HUES64 (cell line): Measurements from ENCODE around the gene KANSL3.
"Not testable (repeated sequence)": the region's sequence is repeated elsewhere in the genome, so short reads cannot be mapped to it uniquely, and the experiment has no call there.

ENCODE experiments used
- H3K27ac ChIP-seq: 2 replicates; pipeline ENCODE4 v1.7.0; 2013; ENCODE audit warnings: low read depth, low read length, inconsistent platforms
- H3K27me3 ChIP-seq: 2 replicates; pipeline ENCODE4 v1.6.1; 2013; ENCODE audit warnings: mild to moderate bottlenecking, low read length; ENCODE audit not compliant: insufficient read depth
- H3K36me3 ChIP-seq: 2 replicates; pipeline ENCODE4 v1.6.1; 2013; ENCODE audit warnings: mild to moderate bottlenecking, low read length; ENCODE audit not compliant: insufficient read depth
- H3K4me1 ChIP-seq: 2 replicates; pipeline ENCODE4 v1.6.1; 2013; ENCODE audit warnings: mild to moderate bottlenecking, low read length, moderate library complexity; ENCODE audit not compliant: insufficient read depth
- H3K4me3 ChIP-seq: 2 replicates; pipeline ENCODE4 v1.5.1; 2013; ENCODE audit warnings: mild to moderate bottlenecking, low read length, moderate library complexity
- H3K9ac ChIP-seq: 2 replicates; pipeline ENCODE4 v1.6.1; 2013; ENCODE audit warnings: mild to moderate bottlenecking, low read depth, low read length
- H3K9me3 ChIP-seq: 2 replicates; pipeline ENCODE4 v1.6.1; 2013; ENCODE audit warnings: low read depth, low read length; ENCODE audit not compliant: insufficient read depth
- WGBS: fragments of 150-250, 120-280 bp; methylation state at CpG from one replicate; pipeline ENCODE4 v1.1.7; 2013; ENCODE audit warnings: missing lambda C conversion rate; 5-methylcytosine and 5-hydroxymethylcytosine counted together

KANSL3 gene

DNA sequence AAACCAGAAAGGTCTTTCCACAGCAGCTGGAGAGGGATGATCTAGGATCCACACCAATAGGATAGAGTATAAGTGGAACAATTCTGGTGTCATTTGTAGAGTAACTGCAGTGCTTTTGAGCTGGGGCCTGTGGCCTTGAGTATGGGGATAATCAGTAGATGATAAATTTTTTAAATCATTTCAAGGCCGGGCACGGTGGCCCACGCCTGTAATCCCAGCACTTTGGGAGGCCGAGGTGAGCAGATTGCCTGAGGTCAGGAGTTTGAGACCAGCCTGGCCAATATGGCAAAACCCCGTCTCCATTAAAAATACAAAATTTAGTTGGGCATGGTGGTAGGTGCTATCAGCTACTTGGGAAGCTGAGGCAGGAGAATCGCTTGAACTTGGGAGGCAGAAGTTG is 80.7 kb downstream of the KANSL3 start:
- not testable (repeated sequence) for H3K36me3 ChIP-seq, H3K4me3 ChIP-seq, H3K27me3 ChIP-seq, H3K27ac ChIP-seq, H3K9ac ChIP-seq, H3K4me1 ChIP-seq, H3K9me3 ChIP-seq
- WGBS, result 94% methylated on average over 6 of the region's 6 CpGs

DNA sequence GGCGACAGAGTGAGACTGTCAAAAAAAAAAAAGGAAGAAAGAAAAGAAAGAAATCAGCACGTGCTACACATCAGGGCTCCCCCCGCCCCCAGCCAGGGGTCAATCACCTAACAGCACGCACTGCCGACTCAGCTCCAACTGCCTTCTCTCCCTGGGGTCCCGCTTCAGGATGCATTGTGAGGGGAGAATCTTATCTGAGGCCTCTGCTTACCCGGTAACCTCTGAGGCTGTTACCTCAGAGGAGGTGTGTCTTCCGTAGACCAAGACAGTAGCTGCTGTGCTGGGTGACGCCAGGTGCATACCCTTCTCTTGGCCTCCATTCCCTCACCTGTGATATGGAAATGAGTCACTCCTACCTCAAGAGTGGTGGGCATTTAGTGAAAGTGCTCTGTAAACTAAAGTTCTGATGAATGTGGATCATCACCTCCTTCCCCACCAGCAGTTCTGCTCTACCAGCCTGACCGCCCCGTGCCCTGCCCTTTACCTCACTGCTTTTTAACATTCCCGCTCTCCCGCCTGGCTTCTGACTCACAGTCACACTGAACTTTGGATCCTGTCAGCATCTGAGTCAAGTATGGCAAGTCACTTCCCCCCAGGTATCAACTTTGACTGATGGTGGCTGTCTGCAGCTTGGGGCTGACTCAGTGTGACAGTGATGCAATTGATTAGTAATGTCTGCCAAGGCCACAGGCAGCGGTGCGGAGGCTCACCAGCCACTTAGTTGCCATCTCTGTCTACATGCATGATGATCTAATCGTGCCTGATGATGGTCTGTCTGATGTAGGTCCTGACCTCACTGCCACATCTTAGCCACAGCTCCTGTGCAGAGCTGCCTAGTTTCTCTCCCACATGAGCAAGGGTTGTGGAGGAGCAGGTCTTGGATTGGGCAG is 81.4 kb downstream of the KANSL3 start:
- Histone ChIP-seq H3K36me3 (no peaks in the 10 kb centered on the region), H3K27ac (no peak overlapping the region), H3K4me3 (no peak overlapping the region), H3K9ac (no peak overlapping the region), H3K4me1 (peaks cover 2% of the 10 kb centered on the region; the same call in 1 of the 2 replicates), H3K9me3 (no peaks in the 10 kb centered on the region), H3K27me3 (no peaks in the 10 kb centered on the region)
- 78% methylated on average over 16 of the region's 16 CpGs for WGBS

DNA sequence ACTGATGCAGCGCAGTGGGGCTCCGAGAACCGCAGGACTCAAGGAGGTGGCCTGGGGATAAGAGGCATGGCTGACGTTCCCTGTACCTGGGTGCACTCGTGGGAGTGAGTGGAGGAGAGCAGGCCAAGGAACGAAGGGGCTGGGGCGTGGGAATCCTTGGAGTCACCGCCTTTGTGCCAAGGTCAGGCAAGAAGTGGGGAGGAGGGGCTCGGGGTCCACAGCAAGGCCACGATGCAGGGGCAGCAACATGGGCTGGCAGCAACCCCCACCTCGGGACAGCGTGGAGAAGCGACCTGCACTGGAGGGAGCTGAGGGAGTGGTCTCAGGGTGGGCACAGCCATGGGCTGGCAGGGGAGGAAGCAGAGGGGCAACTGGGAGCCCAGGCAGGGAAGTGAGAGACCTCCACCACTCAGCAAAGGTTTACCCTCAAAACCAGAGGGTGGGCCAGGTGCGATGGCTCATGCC is 82.9 kb downstream of the KANSL3 start:
- Histone ChIP-seq H3K9ac (no peak overlapping the region), H3K9me3 (no peaks in the 10 kb centered on the region), H3K36me3 (no peaks in the 10 kb centered on the region), H3K4me3 (no peak overlapping the region), H3K4me1 (peaks cover 2% of the 10 kb centered on the region; the same call in 1 of the 2 replicates), H3K27me3 (no peaks in the 10 kb centered on the region), H3K27ac (no peak overlapping the region)
- WGBS, result 91% methylated on average over 14 of the region's 14 CpGs

DNA sequence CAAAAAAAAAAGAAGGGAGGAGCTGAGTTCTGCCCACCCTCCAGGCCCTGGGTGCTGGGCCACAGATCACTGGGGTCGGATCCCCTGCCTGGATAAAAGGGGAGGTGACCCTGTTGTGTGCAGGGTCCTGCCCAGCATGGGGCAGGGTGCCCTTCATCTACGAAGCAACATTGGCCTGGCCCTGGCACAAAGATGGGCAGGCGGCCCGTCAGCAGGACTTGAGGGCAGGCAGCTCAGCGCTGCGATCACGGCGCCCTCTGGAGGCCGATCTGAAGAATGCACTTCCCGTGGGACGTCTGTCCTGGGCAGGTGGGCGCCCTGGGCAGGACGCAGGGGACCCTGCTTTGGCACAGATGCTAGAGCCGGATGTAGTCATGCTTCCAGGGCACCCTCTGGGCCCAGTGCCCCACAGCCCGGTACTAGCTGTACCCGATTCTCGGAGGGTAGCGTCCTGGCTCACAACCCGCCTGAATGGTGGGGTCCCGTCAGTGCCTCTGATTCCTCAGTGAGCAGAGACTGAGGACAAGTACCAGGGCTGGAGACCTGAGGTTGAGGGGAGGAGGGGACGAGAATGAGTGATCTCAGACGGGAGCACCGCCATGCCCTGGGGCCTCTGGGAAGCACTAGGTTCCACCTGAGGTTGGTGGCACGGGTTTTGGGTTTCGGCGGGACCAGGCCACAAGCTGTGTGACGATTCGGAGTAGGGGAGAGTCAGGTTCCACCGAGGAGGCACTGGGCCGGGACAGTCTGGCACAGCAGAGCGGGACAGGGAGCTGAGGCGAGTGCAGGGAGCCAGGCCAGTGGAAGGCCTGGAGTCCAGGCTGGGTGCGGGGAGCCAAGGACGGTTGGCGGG is 83.6 kb downstream of the KANSL3 start:
- peaks cover 2% of the 10 kb centered on the region; the same call in 1 of the 2 replicates for H3K4me1 ChIP-seq
- no peak overlapping the region for H3K27ac ChIP-seq
- no peaks in the 10 kb centered on the region for H3K36me3 ChIP-seq
- no peak overlapping the region for H3K4me3 ChIP-seq
- no peak overlapping the region for H3K9ac ChIP-seq
- 51% methylated on average over 35 of the region's 35 CpGs for WGBS
- H3K27me3 ChIP-seq, result no peaks in the 10 kb centered on the region
- no peaks in the 10 kb centered on the region for H3K9me3 ChIP-seq

- not testable (repeated sequence) for H3K36me3 ChIP-seq, H3K4me1 ChIP-seq, H3K27me3 ChIP-seq, H3K27ac ChIP-seq, H3K9me3 ChIP-seq, H3K9ac ChIP-seq, H3K4me3 ChIP-seq
- WGBS, result 74% methylated on average over 9 of the region's 9 CpGs
Measured at GRCh38 chr2:96553957-96554292, 84.2 kb downstream of the KANSL3 start.

DNA sequence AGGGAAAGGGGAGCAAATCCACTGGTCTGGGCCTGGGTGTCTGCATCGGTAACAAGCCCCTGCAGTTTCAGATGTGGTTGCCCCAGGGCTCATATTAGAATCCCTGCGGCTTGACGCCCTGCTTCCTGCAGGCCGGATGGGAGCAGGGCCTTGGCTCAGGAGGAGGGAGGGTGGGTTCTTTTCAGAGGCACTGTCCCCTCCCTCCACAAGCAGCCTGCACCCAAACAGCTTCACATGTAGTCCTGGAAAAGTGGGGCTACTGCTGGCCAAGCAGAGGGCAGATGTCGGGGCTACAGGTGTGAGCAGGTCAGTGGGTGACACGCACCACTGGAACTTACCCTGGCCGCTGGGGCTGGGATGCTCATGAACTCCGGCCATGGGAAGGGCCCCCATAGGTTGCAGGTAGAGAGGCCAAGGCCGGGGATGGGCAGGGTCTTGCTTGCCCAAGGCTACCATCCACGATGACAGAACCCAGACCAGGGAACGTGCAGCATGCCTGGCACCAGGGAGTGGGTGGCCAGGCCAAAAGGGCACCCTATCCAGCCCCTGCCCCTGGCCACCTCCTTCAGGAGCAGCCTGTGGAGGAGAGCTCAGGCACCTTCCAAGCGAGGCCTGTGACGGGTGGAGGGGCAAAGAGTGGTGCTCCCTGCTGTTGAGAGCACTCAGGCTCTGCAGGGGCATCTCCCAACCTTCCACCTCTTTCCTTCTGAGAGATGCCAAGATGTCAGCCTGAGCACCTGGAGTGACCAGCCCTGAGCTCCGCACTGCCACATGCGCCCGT is 84.7 kb downstream of the KANSL3 start:
- no peaks in the 10 kb centered on the region for H3K36me3 ChIP-seq
- H3K4me1 ChIP-seq, result peaks cover 2% of the 10 kb centered on the region; the same call in 1 of the 2 replicates
- H3K9me3 ChIP-seq, result no peaks in the 10 kb centered on the region
- no peak overlapping the region for H3K4me3 ChIP-seq
- H3K27me3 ChIP-seq, result no peaks in the 10 kb centered on the region
- no peak overlapping the region for H3K27ac ChIP-seq
- WGBS, result 96% methylated on average over 16 of the region's 16 CpGs
- H3K9ac ChIP-seq, result no peak overlapping the region

DNA sequence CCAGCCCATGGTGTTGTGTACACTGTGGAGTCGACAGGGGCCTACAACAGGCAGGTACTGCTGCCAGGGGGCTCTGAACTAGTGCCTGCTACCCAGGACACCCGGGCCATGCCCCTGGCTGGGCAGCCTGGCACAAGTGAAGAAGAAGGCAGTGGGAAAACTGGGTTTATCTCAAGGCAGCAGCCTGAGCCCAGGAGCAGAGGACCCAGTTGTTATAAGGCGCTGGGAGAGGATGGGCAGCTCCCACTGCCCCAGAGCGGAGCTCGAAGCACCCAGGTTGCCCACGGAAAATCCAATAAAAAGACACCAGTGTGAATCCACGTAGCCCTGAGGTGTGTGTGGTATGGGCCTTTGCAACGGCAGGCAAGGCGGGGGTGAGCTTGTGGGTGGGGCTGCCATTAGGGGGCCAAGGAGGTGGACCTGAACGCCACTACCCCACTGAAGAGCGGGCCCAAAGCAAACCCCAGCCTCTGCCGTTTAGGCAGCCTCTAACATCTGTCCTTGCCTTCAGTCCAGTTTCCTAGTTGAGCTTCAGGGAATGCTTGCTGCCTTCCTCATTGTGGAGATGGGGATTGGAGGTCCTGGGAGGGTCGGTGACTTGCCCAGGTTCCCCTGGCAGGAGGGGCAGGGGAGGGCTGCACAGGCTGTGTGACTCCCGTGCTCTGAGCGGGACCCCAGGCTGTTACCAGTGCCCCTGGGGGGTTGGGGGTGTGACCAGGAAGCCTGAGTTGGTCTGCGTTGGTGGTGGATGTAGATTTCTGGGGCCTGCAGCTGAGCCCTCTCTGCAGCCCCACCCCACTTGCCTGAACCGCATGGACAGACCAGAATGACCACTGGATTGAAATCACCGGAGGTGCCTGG is 85.6 kb downstream of the KANSL3 start:
- Histone ChIP-seq H3K36me3 (no peaks in the 10 kb centered on the region), H3K4me3 (no peak overlapping the region), H3K27ac (no peak overlapping the region), H3K9me3 (no peaks in the 10 kb centered on the region), H3K9ac (no peak overlapping the region), H3K4me1 (peaks cover 6% of the 10 kb centered on the region; the same call in 1 of the 2 replicates), H3K27me3 (no peaks in the 10 kb centered on the region)
- 93% methylated on average over 18 of the region's 18 CpGs for WGBS

- H3K4me1 ChIP-seq, result peaks cover 12% of the 10 kb centered on the region; the same call in 1 of the 2 replicates
- no peaks in the 10 kb centered on the region for H3K36me3 ChIP-seq
- WGBS, result 94% methylated on average over 25 of the region's 25 CpGs
- no peaks in the 10 kb centered on the region for H3K27me3 ChIP-seq
- no peaks in the 10 kb centered on the region for H3K9me3 ChIP-seq
- no peak overlapping the region for H3K4me3 ChIP-seq
- no peak overlapping the region for H3K27ac ChIP-seq
- no peak overlapping the region for H3K9ac ChIP-seq
Measured at GRCh38 chr2:96551605-96552314, 86.4 kb downstream of the KANSL3 start.

DNA sequence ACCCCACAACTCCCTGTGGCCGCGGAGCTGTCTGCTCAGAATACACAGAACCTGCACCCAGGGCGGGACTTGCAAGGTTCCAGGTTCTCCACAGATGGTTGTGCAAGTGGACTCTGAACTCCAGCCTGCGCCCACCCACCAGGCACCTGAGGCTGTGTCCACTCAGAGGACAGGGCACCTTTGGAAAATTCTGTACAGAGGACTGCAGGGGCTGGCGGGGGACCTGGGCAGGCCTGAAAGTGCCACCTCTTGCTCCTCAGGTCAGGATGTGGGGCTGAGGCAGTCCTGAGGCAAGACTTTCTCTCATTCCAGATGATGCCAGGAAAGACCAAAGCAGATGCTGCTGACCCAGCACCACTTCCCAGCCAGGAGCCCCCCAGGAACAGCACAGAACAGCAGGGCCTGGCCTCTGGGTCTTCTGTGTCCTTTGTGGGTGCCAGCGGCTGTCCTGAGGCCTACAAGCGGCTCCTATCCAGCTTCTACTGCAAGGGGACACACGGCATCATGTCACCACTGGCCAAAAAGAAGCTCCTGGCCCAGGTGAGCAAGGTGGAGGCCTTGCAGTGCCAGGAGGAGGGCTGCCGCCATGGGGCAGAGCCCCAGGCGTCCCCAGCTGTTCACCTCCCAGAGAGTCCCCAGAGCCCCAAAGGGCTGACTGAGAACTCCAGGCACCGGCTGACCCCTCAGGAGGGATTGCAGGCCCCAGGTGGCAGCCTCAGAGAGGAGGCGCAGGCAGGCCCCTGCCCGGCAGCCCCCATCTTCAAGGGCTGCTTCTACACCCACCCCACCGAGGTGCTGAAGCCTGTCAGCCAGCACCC is 87.1 kb downstream of the KANSL3 start:
- Histone ChIP-seq H3K4me1 (peaks cover 12% of the 10 kb centered on the region; the same call in 1 of the 2 replicates), H3K4me3 (no peak overlapping the region), H3K36me3 (no peaks in the 10 kb centered on the region), H3K27ac (no peak overlapping the region), H3K9ac (no peak overlapping the region), H3K27me3 (no peaks in the 10 kb centered on the region), H3K9me3 (no peaks in the 10 kb centered on the region)
- 94% methylated on average over 14 of the region's 14 CpGs for whole genome bisulfite sequencing
